Trophoblast cell (in vitro differentiated cells and primary cell): ENCODE measurements around the gene ARF1.

Source experiments
- DNase-seq, 2 donors: peaks; one replicate each; pipeline ENCODE4 v3.0.0-alpha.2; 2016
- H2AFZ ChIP-seq: 2 replicates; pipeline ENCODE4 v1.6.1; 2013; ENCODE audit warnings: low read length, moderate library complexity, mild to moderate bottlenecking; ENCODE audit not compliant: insufficient read depth, poor library complexity
- H2AK5ac ChIP-seq: 2 replicates; pipeline ENCODE4 v1.6.1; 2013; ENCODE audit warnings: mild to moderate bottlenecking, low read length
- H2BK120ac ChIP-seq: 2 replicates; pipeline ENCODE4 v1.6.1; 2013; ENCODE audit warnings: low read length, mild to moderate bottlenecking, moderate library complexity; ENCODE audit not compliant: insufficient read depth, poor library complexity
- H2BK12ac ChIP-seq: 2 replicates; pipeline ENCODE4 v1.6.1; 2013; ENCODE audit warnings: mild to moderate bottlenecking, low read length, moderate library complexity
- H2BK5ac ChIP-seq: 2 replicates; pipeline ENCODE4 v1.6.1; 2013; ENCODE audit warnings: low read length, low read depth, moderate library complexity, mild to moderate bottlenecking; ENCODE audit not compliant: poor library complexity
- H3K14ac ChIP-seq: 2 replicates; pipeline ENCODE4 v1.6.1; 2013; ENCODE audit warnings: mild to moderate bottlenecking, low read length
- H3K18ac ChIP-seq: 2 replicates; pipeline ENCODE4 v1.6.1; 2013; ENCODE audit warnings: mild to moderate bottlenecking, low read length
- H3K23ac ChIP-seq: 2 replicates; pipeline ENCODE4 v1.6.1; 2013; ENCODE audit warnings: low read length
- H3K27ac ChIP-seq: 2 replicates; pipeline ENCODE4 v1.5.1; 2013; ENCODE audit warnings: low read depth, mild to moderate bottlenecking, inconsistent platforms, low read length, moderate library complexity
- H3K27me3 ChIP-seq: 2 replicates; pipeline ENCODE4 v1.6.1; 2013; ENCODE audit warnings: inconsistent platforms, mild to moderate bottlenecking, low read length, moderate library complexity; ENCODE audit not compliant: insufficient read depth
- H3K36me3 ChIP-seq, 2 experiments: 1 replicate in 1 of 2; 2 replicates in 1 of 2; pipeline ENCODE4 v1.6.1; 2013; ENCODE audit warnings: low read length in 2 of 2, mild to moderate bottlenecking in 2 of 2, moderate library complexity in 1 of 2; ENCODE audit not compliant: insufficient read depth in 2 of 2, control insufficient read depth in 1 of 2
- H3K4ac ChIP-seq: 2 replicates; pipeline ENCODE4 v1.6.1; 2013; ENCODE audit warnings: low read depth, mild to moderate bottlenecking, low read length, moderate library complexity
- H3K4me1 ChIP-seq, 2 experiments: 1 replicate in 1 of 2; 2 replicates in 1 of 2; pipeline ENCODE4 v1.6.1; 2013; ENCODE audit warnings: low read length in 2 of 2, mild to moderate bottlenecking in 2 of 2, moderate library complexity in 1 of 2; ENCODE audit not compliant: insufficient read depth in 2 of 2, control insufficient read depth in 1 of 2
- H3K4me2 ChIP-seq: 2 replicates; pipeline ENCODE4 v1.6.1; 2013; ENCODE audit warnings: inconsistent platforms, mild to moderate bottlenecking, low read length, moderate library complexity
- H3K4me3 ChIP-seq: 2 replicates; pipeline ENCODE4 v1.5.1; 2013; ENCODE audit warnings: mild to moderate bottlenecking, low read depth, low read length, inconsistent platforms
- H3K79me1 ChIP-seq: one replicate; pipeline ENCODE4 v1.6.1; 2013; ENCODE audit warnings: low read length
- H3K79me2 ChIP-seq: 2 replicates; pipeline ENCODE4 v1.6.1; 2013; ENCODE audit warnings: low read length, mild to moderate bottlenecking; ENCODE audit not compliant: control insufficient read depth, insufficient read depth, poor library complexity
- H3K9ac ChIP-seq: 2 replicates; pipeline ENCODE4 v1.6.1; 2013; ENCODE audit warnings: mild to moderate bottlenecking, low read length
- H3K9me3 ChIP-seq: 2 replicates; pipeline ENCODE4 v1.6.1; 2013; ENCODE audit warnings: low read depth, mild to moderate bottlenecking, control low read depth, inconsistent platforms, low read length; ENCODE audit not compliant: insufficient read depth
- H4K12ac ChIP-seq: 2 replicates; pipeline ENCODE4 v1.6.1; 2013; ENCODE audit warnings: low read depth, mild to moderate bottlenecking, low read length, moderate library complexity
- H4K8ac ChIP-seq: 2 replicates; pipeline ENCODE4 v1.6.1; 2013; ENCODE audit warnings: low read depth, mild to moderate bottlenecking, low read length, moderate library complexity
- H4K91ac ChIP-seq: one replicate; pipeline ENCODE4 v1.6.1; 2013; ENCODE audit warnings: low read depth, mild to moderate bottlenecking, low read length, moderate library complexity
- WGBS: extraction: QIAGEN DNeasy Blood & Tissue Kit; methylation state at CpG from one replicate; pipeline ENCODE4 v1.1.7; 2013; ENCODE audit warnings: missing lambda C conversion rate; ENCODE audit not compliant: insufficient read length, insufficient coverage; ENCODE audit errors: extremely low coverage; 5-methylcytosine and 5-hydroxymethylcytosine counted together

Gene ARF1

GRCh38 chr1:228064296-228064695, 18.2 kb upstream of the ARF1 start:
- Histone ChIP-seq H4K12ac (no peak overlapping the region), H2BK12ac (no peak overlapping the region), H2AFZ (no peak overlapping the region), H4K8ac (no peak overlapping the region), H3K79me2 (no peaks in the 10 kb centered on the region), H3K27me3 (peaks cover 10% of the 10 kb centered on the region), H3K14ac (no peak overlapping the region), H3K36me3 (no peaks in the 10 kb centered on the region), H3K18ac (no peak overlapping the region), H3K9me3 (peaks cover 13% of the 10 kb centered on the region), H3K4ac (no peak overlapping the region), H3K4me1 (no peaks in the 10 kb centered on the region), H3K23ac (no peak overlapping the region), H3K9ac (no peak overlapping the region), H3K79me1 (no peaks in the 10 kb centered on the region), H2AK5ac (no peak overlapping the region), H3K4me3 (no peak overlapping the region), H2BK120ac (no peak overlapping the region), H3K27ac (no peak overlapping the region), H4K91ac (no peak overlapping the region), H3K4me2 (no peak overlapping the region), H2BK5ac (no peak overlapping the region)
- DNase-seq: no peak
- no CpG with 5 or more reads among the region's 8 CpGs for WGBS

GRCh38 chr1:228064741-228065542, 17.6 kb upstream of the ARF1 start:
- H2BK120ac ChIP-seq: no peak overlapping the region
- H2BK5ac ChIP-seq: no peak overlapping the region
- H2AK5ac ChIP-seq: no peak overlapping the region
- no peak overlapping the region for H3K4ac ChIP-seq
- no peak overlapping the region for H3K18ac ChIP-seq
- no peaks in the 10 kb centered on the region for H3K79me1 ChIP-seq
- H3K23ac ChIP-seq: no peak overlapping the region
- H4K91ac ChIP-seq: no peak overlapping the region
- H3K14ac ChIP-seq: no peak overlapping the region
- H2BK12ac ChIP-seq: no peak overlapping the region
- H3K4me1 ChIP-seq: no peaks in the 10 kb centered on the region
- no peaks in the 10 kb centered on the region for H3K36me3 ChIP-seq
- H3K27me3 ChIP-seq: peaks cover 10% of the 10 kb centered on the region
- no peak overlapping the region for H3K4me3 ChIP-seq
- H4K8ac ChIP-seq: no peak overlapping the region
- H3K9me3 ChIP-seq: peaks cover 7% of the 10 kb centered on the region
- H2AFZ ChIP-seq: no peak overlapping the region
- H4K12ac ChIP-seq: no peak overlapping the region
- no peak overlapping the region for H3K9ac ChIP-seq
- DNase-seq: no peak
- H3K79me2 ChIP-seq: no peaks in the 10 kb centered on the region
- H3K4me2 ChIP-seq: no peak overlapping the region
- no CpG with 5 or more reads among the region's 15 CpGs for WGBS
- H3K27ac ChIP-seq: no peak overlapping the region

GRCh38 chr1:228065543-228066347, 16.8 kb upstream of the ARF1 start:
- Histone ChIP-seq H3K27ac (no peak overlapping the region), H3K9me3 (peaks cover 5% of the 10 kb centered on the region), H3K4me3 (no peak overlapping the region), H3K18ac (no peak overlapping the region), H3K79me2 (no peaks in the 10 kb centered on the region), H3K4me2 (no peak overlapping the region), H3K4me1 (no peaks in the 10 kb centered on the region), H2BK5ac (no peak overlapping the region), H3K4ac (no peak overlapping the region), H3K36me3 (no peaks in the 10 kb centered on the region), H2AK5ac (no peak overlapping the region), H3K27me3 (peaks cover 5% of the 10 kb centered on the region), H3K9ac (no peak overlapping the region), H2AFZ (no peak overlapping the region), H4K91ac (no peak overlapping the region), H2BK12ac (no peak overlapping the region), H3K23ac (no peak overlapping the region), H4K8ac (no peak overlapping the region), H4K12ac (no peak overlapping the region), H3K79me1 (no peaks in the 10 kb centered on the region), H3K14ac (no peak overlapping the region), H2BK120ac (no peak overlapping the region)
- no peak for DNase-seq
- no CpG with 5 or more reads among the region's 15 CpGs for WGBS

GRCh38 chr1:228066416-228066815, 16.1 kb upstream of the ARF1 start:
- Histone ChIP-seq H3K14ac (no peak overlapping the region), H3K9ac (no peak overlapping the region), H3K27me3 (peaks cover 5% of the 10 kb centered on the region), H4K91ac (no peak overlapping the region), H2AFZ (no peak overlapping the region), H3K79me2 (no peaks in the 10 kb centered on the region), H3K9me3 (peaks cover 5% of the 10 kb centered on the region), H3K4me2 (no peak overlapping the region), H3K79me1 (no peaks in the 10 kb centered on the region), H2BK120ac (no peak overlapping the region), H2AK5ac (no peak overlapping the region), H2BK12ac (no peak overlapping the region), H2BK5ac (no peak overlapping the region), H4K8ac (no peak overlapping the region), H3K4me1 (no peaks in the 10 kb centered on the region), H4K12ac (no peak overlapping the region), H3K27ac (no peak overlapping the region), H3K36me3 (no peaks in the 10 kb centered on the region), H3K23ac (no peak overlapping the region), H3K4ac (no peak overlapping the region), H3K18ac (no peak overlapping the region), H3K4me3 (no peak overlapping the region)
- no CpG with 5 or more reads among the region's 4 CpGs for WGBS
- DNase-seq: no peak
